ENCODE data around the gene IL24. TPM values are rescaled to one million over a fixed set of nuclear protein-coding genes. Genes with fewer than 3 reads are reported as not detected.

Gene IL24
- total RNA-seq, 1 experiment from 2014 or later = 0.37 TPM

DNA sequence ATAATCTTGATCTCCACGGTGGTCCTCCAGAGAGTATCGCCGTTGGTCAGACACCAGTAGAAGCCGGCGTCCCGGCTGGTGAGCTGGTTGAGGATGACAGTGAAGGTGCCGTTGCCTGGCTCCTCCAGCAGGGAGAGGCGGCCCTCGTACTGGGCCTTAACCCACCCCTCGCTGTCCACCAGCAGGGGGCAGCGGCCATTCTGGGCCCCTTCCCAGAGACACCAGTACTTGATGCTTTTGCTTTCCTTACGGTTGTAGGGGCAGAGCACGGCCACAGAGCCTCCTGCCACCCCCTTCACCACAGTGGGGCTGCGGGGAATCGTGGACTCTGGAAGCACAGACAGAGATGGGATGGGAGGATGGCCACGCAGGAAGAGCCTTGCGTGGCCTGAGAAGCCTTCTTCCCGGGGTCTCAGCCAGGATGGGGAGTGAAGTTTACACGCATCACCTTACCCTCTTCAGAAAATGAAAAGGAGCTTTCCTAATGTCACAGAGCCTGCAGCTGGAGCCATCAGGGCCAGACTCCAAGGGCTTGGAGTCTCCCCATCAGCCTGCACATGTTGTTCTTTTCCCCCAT lies 38.3 kb downstream of the IL24 start:
- in situ Hi-C loops (cut with HindIII; ENCODE audit: low pct_unique_long_range_greater_than_20kb, low sequenced_read_pairs) = no loop called here

DNA sequence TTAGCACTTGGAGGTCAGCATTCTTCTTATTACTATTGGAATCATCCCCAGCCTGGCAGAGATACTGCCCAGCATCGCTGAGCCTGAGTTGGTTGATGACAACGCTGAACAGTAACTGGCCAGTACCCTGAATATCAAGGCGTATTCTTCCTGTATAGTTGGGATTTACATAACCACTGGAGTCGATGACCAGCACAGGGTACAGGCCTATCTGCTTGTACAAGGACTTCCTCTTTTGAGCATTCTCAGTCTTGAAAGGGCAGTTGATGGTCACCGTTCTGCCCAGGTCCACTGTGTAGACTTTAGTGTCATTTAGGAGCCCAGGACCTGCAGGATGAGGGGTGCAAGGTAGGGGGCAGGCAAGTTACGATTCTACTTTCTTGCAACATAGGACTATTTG lies 40.2 kb downstream of the IL24 start:
- no peak for DNase-seq (ENCODE audit: low read depth, low spot score)
- in situ Hi-C loops (cut with HindIII; ENCODE audit: low pct_unique_long_range_greater_than_20kb, low sequenced_read_pairs) = no loop called here

More for the DNA sequence above, 38.3 kb downstream of the IL24 start:
- peak; percentile 80 for DNase-seq (ENCODE audit: low read depth, low spot score)

DNA sequence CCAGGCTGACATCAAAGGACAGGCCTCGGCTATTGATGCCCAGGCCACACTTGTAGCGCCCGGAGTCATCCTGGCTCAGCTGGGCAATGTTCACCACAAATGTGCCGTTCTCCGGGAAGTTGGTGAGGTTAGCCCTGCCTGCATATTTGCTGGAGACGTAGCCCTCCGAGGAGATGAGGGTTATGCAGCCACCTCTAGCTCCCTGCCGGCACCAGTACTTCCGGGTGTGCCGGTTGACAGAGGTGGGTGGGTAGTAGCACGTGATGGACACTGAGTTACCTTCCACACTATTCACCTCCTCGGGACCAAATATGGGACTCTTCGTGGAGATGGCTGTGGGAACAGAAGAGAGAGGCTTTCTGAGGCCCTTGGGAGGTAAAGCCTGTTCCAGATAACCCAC lies 41.9 kb downstream of the IL24 start:
- no peak for DNase-seq (ENCODE audit: low read depth, low spot score)
- in situ Hi-C loops (cut with HindIII; ENCODE audit: low pct_unique_long_range_greater_than_20kb, low sequenced_read_pairs) = no loop called here

DNA sequence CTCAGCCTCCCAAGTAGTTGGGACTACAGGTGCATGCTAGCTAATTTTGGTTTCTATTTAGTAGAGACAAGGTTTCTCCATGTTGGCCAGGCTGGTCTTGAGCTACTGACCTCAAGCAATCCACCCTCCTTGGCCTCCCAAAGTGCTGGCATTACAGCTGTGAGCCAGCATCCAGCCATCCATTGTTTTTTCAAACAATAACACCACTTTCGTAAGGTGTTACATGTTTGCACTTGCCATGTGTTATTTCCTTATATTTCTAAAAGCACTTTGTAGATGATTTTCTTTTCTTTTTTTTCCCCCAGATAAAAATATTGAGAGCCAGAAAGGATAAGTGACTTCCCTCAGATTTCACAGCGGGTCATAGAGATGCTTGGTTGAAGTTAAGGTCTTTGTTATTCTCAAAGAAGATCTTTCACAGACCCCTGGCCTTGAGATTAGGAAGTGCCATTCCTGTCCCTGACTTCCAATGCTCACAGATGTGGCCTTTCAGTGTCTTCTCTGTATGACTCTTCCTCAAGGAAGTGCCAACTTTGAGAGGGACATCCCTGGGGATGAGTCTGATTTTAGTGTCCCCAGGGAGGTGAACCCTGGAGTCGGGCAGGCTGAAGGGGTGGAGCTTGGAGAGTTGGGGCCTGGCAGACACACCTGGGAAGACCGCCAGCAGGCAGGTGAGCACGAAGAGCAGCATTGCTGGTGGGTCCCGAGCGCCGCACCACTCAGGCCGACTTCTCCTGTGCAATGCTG lies 42.8 kb downstream of the IL24 start:
- in situ Hi-C loops (cut with HindIII; ENCODE audit: low pct_unique_long_range_greater_than_20kb, low sequenced_read_pairs) = no loop called here
- DNase-seq (ENCODE audit: low read depth, low spot score) = no peak

DNA sequence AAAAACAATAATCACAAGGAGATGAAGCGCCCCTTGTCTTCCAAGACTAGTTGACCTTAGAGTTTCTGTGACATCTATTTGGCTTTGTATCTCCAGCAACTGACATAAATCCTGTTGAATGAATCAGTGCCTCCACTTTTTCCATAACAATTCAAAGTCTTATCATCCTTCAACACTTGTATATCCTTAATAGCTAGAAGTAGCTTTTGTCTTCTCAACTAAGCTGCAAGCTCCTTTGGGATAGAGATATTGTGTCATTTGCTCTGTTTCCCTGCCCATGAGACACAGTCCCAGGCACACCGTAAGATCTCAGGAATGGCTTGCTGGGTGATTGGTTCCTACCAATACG lies 43.3 kb downstream of the IL24 start:
- DNase-seq (ENCODE audit: low read depth, low spot score) = no peak
- in situ Hi-C loops (cut with HindIII; ENCODE audit: low pct_unique_long_range_greater_than_20kb, low sequenced_read_pairs) = no loop called here

DNA sequence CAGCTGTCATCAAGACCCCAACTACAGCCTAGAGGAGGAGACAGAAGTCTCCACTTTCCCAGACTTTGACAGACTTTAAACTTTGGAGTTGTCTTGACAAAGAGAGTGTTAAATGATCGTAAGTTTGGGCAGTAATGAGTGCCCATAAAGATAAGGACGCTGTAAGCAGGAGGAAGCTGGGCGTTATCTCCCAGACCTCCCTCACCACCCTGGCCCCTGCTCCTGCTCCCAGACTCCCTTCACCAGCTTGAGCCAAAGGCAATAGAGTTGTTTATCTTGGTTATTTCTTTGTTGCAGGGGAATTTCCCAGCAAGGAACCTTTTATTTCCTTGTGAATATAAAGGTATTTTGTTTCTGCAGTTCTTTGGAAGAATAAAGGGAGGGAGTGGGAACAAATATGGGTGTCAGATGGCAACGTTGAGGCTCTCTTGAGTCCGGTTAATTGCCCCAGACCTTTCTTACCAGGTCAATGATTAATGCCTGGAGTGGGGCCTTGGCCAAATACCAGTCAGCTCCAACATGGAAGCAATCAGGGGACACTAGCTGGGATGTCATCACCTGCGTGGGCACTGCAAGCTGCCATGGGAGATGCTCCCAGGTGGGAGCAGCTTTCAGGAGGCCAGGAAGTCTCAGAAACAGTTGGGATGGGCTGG lies 44.6 kb downstream of the IL24 start:
- DNase-seq (ENCODE audit: low read depth, low spot score) = no peak
- in situ Hi-C loops (cut with HindIII; ENCODE audit: low pct_unique_long_range_greater_than_20kb, low sequenced_read_pairs) = no loop called here

DNA sequence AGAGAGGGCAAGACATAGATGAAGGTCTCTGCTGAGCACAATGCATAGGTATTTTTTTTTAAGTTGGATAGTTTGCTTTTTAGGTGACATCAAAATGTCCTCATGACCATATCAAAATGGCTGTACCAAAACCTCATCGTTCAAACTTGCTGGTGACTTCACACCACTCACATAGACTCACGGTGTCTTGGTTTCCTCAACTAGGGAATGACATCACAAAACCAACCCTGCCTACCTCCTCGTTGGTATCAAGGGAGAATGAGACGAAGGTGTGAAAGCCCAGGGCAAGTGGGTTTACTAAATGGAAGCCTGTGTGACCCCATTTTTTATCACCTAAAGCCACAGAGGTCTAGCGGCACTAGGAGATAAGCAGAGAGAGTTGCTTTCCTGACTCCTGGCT lies 47.5 kb downstream of the IL24 start:
- DNase-seq (ENCODE audit: low read depth, low spot score) = no peak
- in situ Hi-C loops (cut with HindIII; ENCODE audit: low pct_unique_long_range_greater_than_20kb, low sequenced_read_pairs) = no loop called here

DNA sequence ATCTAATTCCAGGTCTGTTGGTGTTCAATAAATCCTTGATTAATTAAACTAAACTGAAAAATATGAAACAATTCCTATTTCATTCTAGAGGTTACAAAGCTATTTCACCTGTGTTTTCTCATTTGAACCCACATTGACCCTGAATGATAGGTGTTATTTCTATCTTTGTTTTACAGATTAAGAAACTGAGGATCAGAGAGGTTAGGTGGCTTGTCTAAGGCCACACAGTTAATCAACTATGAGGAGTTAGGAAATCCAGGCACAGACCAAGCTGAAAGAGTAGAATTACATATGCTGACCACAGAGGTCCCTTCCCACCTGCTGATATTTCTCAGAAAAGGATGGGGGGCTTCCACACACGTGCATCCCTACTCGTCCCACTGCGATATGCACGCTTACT lies 48.5 kb downstream of the IL24 start:
- in situ Hi-C loops (cut with HindIII; ENCODE audit: low pct_unique_long_range_greater_than_20kb, low sequenced_read_pairs) = no loop called here
- no peak for DNase-seq (ENCODE audit: low read depth, low spot score)

DNA sequence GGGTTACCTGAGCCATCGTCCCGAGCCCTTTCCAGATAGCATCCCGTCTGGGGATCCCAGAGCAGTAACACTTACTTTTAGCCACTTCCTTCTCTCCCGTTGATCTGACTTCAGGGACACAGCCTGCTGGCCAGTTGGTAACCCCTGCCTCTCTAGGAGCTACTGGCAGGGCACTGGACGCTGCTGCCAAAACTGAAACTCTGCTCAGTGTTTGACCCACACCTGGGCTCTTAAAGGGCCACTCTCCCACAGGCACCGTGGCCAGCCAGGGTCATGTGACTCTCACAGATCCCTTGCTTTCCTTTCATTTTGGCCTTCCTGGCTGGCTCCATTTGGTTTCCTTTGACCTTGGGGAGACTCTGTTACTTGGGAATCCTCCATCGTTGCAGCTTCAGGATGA lies 49.0 kb downstream of the IL24 start, which contains the start of gene PIGR:
TSS of gene PIGR (minus strand) at position 206 of the 400 bp plus-strand sequence. CDS start 5,935 bp downstream, outside the sequence.
- in situ Hi-C loops (cut with HindIII; ENCODE audit: low pct_unique_long_range_greater_than_20kb, low sequenced_read_pairs) = no loop called here

DNA sequence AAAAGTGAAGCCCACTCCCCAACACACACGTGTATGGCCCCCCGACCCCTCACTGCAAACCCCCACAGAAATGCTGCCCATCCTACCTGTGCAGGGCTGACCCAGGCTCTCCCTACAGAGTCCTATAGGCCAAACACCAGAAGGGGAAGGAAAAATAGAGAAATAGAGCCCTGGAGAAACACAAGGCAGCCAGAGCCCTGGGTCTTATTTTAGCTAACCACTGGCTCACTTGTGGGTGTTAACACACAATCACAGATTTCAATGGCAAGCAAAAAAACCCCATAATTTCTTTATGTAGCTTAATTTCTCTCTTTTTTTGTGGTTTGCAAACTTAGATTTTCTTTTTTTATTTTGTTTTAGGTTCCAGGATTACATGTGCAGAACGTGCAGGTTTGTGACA lies 50.0 kb downstream of the IL24 start:
- no peak for DNase-seq (ENCODE audit: low read depth, low spot score)
- in situ Hi-C loops (cut with HindIII; ENCODE audit: low pct_unique_long_range_greater_than_20kb, low sequenced_read_pairs) = no loop called here

More for the DNA sequence above, 49.0 kb downstream of the IL24 start, which contains the start of gene PIGR:
- no peak for DNase-seq (ENCODE audit: low read depth, low spot score)

DNA sequence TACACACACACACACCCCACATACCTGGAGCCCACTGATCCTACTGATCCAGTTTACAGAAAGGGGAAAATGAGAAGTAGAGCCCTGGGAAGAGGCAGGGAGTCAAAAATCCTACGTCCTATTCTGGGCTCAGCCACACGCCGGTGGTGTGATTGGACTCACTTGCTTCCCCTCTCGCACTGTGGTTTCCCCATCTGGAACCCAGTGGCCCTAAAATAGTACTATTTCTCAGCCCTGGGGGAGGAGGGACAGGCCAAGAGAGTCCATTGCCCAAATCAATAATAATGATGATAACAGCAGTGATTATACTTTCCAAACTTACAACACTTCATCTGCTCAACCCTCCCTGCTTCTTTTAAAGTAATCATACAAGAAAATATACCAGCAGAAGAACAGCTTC lies 52.0 kb downstream of the IL24 start:
- in situ Hi-C loops (cut with HindIII; ENCODE audit: low pct_unique_long_range_greater_than_20kb, low sequenced_read_pairs) = no loop called here
- no peak for DNase-seq (ENCODE audit: low read depth, low spot score)

DNA sequence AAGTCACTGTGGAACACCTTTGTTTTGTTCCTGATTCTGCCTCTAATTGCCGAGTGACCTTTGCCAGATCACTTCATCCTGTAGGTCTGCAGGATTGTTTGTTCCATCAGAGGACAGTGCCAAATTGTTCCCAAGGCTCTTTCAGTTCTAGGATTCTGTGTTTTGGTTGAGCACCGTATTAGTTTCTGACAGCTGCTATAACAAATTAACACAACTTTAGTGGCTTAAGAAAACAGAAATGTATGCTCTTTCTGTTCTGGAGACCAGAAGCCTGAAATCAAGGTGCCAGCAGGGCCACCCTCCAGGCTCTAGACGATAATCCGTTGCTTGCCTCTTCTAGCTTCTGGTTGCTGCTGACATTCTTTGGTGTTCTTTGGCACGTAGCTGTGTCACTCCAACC lies 52.4 kb downstream of the IL24 start:
- in situ Hi-C loops (cut with HindIII; ENCODE audit: low pct_unique_long_range_greater_than_20kb, low sequenced_read_pairs) = no loop called here
- no peak for DNase-seq (ENCODE audit: low read depth, low spot score)

DNA sequence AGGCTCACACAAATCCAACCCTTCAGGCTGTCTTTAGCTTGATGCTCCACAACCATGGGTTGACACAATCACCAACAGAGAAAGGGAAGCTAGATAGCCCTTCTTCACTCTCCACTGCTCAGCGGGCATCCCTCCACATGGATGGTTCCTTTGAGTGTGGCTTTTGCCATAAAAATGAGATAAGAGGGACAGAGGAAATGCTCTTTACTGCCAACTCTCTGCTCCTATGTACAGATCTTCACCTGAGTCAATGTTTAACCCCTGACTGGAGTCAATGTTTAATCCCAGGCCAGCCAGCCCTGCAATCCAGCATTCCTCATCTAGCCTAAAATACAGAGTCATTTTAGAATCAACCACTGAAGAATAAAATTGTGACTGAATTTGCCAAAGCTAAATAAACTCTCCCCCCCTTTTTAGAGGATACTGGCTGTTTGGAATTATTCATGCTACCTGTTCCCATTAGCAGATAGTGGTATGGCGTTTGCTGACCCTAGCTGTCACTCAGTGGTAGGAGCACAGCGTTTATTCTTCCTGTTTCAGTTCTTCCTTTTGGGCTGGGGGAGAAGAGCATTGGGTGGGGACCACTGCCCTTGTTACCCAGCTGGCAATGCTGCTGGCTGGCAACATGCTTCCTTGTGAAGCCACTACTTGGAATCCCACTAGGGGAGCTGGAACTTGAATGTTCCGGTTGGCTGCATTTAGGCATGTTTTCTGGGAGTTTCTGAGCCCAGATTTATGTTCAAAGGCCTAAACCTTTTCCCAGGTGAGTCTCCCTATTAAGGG lies 54.3 kb downstream of the IL24 start:
- in situ Hi-C loops (cut with HindIII; ENCODE audit: low pct_unique_long_range_greater_than_20kb, low sequenced_read_pairs) = no loop called here
- no peak for DNase-seq (ENCODE audit: low read depth, low spot score)

DNA sequence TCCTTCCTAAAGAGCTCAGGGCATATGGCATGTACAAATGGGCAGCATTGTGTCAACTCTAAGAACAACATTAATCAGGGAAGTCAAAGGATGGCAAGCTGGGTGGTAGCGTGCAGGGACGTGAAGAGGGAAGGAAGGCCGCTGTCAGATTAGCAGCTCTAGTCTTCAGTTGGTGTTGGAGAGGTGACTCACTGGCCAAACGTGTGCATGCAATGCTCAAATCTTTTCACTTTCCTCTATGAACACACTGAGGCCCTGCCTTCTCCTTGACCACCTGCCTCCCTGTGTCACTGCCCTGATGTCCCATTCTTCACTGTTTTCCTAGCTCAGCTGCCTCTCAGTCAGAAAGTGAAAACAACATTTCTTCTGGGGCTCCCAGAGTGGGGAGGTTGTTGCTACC lies 54.9 kb downstream of the IL24 start:
- DNase-seq (ENCODE audit: low read depth, low spot score) = no peak
- in situ Hi-C loops (cut with HindIII; ENCODE audit: low pct_unique_long_range_greater_than_20kb, low sequenced_read_pairs) = no loop called here

DNA sequence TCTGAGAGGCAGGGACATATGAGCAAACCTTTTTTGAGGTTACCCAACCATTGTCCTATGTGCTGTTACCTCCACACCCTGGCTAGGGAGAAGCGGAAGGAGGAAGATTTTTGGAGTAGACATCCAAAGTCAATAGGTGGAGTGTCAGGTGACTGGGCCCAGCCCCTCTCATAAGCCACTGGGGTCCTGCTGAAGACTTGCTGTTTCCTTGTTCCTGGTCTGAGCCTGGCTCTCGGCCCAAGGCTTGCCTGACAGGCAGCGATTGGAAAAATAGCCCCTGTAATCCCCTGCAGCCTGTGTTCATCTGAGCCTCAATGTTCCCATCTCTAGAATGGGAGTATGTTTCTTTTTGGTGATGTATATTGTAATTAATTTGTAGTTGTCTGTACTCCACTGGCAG lies 55.9 kb downstream of the IL24 start:
- in situ Hi-C loops (cut with HindIII; ENCODE audit: low pct_unique_long_range_greater_than_20kb, low sequenced_read_pairs) = no loop called here
- no peak for DNase-seq (ENCODE audit: low read depth, low spot score)

DNA sequence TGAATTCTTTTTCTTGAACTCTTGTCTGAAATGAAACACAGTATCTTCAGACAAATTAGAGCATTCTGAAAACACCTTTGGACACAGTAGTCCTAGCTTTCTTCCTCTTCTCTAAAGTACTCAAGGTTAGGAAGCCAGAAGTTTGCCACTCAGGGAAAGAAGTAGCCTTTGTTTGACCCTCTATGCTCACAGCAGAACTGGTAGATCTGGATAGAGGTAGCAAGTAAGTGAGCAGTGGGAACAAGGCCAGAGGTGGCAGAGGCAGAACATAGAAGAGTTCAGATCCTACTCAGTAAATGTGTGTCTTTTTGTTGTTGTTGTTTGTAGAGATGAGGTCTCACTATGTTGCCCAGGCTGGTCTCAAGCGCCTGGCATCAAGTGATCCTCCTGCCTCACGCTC lies 56.4 kb downstream of the IL24 start:
- no peak for DNase-seq (ENCODE audit: low read depth, low spot score)
- in situ Hi-C loops (cut with HindIII; ENCODE audit: low pct_unique_long_range_greater_than_20kb, low sequenced_read_pairs) = no loop called here
